ENCODE results near the gene HES6. TPM values are rescaled to one million over a fixed set of nuclear protein-coding genes. Genes with fewer than 3 reads are reported as not detected.
A peak's percentile ranks its signal among the peaks of the same experiment; 100 is the strongest.

HES6 gene
- total and polyA plus RNA-seq, 2 experiments from 2014 or later: 0.86 to 1.3 TPM

DNA sequence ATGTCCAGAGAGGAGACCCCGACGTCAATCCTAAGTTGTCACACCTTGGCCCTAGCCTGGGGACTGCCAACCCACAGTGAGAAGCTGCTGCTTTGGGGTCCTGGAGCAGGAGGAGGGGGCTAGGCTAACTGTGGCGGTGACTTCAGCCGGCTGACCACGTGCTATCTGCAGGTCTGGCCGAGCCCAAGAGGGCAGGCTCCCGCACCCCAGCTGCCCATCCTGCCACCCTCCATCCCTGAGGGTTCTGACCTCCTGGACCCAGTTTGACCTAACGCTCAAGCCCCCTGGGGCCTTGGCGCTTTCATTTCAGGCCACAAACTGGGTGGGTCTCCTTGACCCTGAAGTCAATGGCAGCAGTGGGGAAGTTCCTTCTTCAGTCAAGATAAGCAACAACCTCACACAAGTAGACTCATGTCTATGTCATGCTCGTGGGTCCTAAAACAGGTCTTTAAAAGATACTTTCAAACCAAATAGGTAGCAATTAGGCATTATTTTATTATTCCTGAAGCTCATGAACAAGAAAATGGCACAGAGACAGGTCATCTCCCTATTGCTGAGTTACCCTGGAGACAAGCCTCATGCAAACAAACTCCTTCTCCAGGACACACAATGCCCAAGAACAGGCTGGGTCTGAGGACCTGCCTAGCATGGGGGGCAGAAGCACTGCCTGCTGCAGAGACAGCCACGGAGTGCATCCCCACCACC, 2.3 kb downstream of the HES6 start:
- H3K9ac ChIP-seq: no peak overlapping the region
- H3F3A ChIP-seq (ENCODE audit: insufficient read depth): peaks cover 11% of the 10 kb centered on the region; the same call in 1 of the 2 replicates
- no peak overlapping the region for H3K27ac ChIP-seq
- H3K4me2 ChIP-seq (ENCODE audit: unreplicated experiment): no peak overlapping the region
- no peaks in the 10 kb centered on the region for H4K20me1 ChIP-seq (ENCODE audit: insufficient read depth)
- H3K9me2 ChIP-seq (ENCODE audit: insufficient read depth): no peaks in the 10 kb centered on the region
- H2AFZ ChIP-seq: no peak overlapping the region
- no peaks in the 10 kb centered on the region for H3K79me2 ChIP-seq (ENCODE audit: insufficient read depth)
- no peaks in the 10 kb centered on the region for H3K9me3 ChIP-seq (ENCODE audit: low read depth)
- no peaks in the 10 kb centered on the region for H3K4me1 ChIP-seq (ENCODE audit: insufficient read depth)
- peak; percentile 10 for DNase-seq
- H3K4me3 ChIP-seq: no peak overlapping the region
- no peaks in the 10 kb centered on the region for H3K36me3 ChIP-seq (ENCODE audit: low read depth)
- 63 to 71% methylated on average over 10 to 11 of the region's 11 CpGs for WGBS, 2 experiments (ENCODE audit: low coverage in 1 of 2, low lambda C conversion rate in 2 of 2, missing lambda C conversion rate in 2 of 2)
- TF ChIP-seq EZH2phosphoT487 (IDR thresholded peaks at IDR 0.05; ENCODE audit: insufficient read depth, low read depth) (no peak), EZH2 (IDR thresholded peaks at IDR 0.05; ENCODE audit: insufficient read depth, poor library complexity, severe bottlenecking) (no peak)
- H3K27me3 ChIP-seq (replicated peaks; ENCODE audit: insufficient read depth): peaks cover 33% of the 10 kb centered on the region
- in situ Hi-C loops (cut with MboI): no loop called here

DNA sequence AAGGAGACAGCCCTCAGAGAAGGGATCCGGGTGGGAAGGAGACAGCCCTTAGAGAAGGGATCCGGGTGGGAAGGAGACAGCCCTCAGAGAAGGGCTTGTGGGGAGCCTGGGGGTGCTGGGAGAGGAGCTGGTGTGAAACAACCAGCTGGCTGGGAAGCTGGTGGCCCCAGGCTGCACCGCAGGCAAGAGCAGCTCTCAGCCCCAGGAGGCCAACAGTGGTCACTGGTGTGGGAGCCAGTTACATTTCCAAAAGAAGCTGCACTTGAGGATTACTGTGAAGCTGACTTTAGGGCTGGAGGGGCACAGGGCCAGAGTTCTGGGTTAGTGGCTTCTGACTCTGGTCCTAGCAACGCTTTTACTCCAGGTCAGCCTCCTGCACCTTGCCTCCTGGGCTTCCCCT, 3.3 kb downstream of the HES6 start:
- Histone ChIP-seq H3K27ac (no peak overlapping the region), H3K4me3 (no peak overlapping the region), H3K9me2 (ENCODE audit: insufficient read depth) (no peaks in the 10 kb centered on the region), H3K36me3 (ENCODE audit: low read depth) (no peaks in the 10 kb centered on the region), H3K79me2 (ENCODE audit: insufficient read depth) (no peaks in the 10 kb centered on the region), H4K20me1 (ENCODE audit: insufficient read depth) (no peaks in the 10 kb centered on the region), H3K4me2 (ENCODE audit: unreplicated experiment) (no peak overlapping the region), H3K4me1 (ENCODE audit: insufficient read depth) (no peaks in the 10 kb centered on the region), H2AFZ (no peak overlapping the region), H3K27me3 (replicated peaks; ENCODE audit: insufficient read depth) (peaks cover 33% of the 10 kb centered on the region), H3K9me3 (ENCODE audit: low read depth) (no peaks in the 10 kb centered on the region), H3K9ac (no peak overlapping the region), H3F3A (ENCODE audit: insufficient read depth) (peaks cover 5% of the 10 kb centered on the region; the same call in 1 of the 2 replicates)
- in situ Hi-C loops (cut with MboI): no loop called here
- TF ChIP-seq EZH2phosphoT487 (IDR thresholded peaks at IDR 0.05; ENCODE audit: insufficient read depth, low read depth) (no peak), EZH2 (IDR thresholded peaks at IDR 0.05; ENCODE audit: insufficient read depth, poor library complexity, severe bottlenecking) (no peak)
- no peak for DNase-seq
- 64 to 80% methylated on average over 3 to 4 of the region's 4 CpGs for WGBS, 2 experiments (ENCODE audit: low coverage in 1 of 2, low lambda C conversion rate in 2 of 2, missing lambda C conversion rate in 2 of 2)

DNA sequence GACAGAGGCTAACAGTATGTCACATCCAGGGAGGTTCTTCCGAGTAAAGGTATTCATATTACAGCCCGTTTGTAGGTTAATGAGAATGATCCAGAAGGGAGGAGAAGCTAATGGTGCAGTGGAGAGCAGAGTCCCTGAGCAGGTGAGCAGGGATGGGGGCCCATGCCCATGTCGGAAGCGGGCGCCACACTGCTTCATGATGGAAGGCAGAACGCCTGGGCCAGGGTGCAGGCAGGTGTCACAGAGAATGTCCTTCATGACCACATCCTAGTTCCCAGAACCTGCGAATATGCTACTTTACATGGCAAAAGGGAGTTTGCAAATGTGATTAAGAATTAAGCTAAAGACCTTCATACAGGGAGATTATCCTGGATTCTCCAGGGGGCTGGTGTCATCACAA, 4.0 kb downstream of the HES6 start:
- Histone ChIP-seq H3K9ac (no peak overlapping the region), H4K20me1 (ENCODE audit: insufficient read depth) (no peaks in the 10 kb centered on the region), H3K9me3 (ENCODE audit: low read depth) (no peaks in the 10 kb centered on the region), H3K4me2 (ENCODE audit: unreplicated experiment) (no peak overlapping the region), H3K79me2 (ENCODE audit: insufficient read depth) (no peaks in the 10 kb centered on the region), H3K9me2 (ENCODE audit: insufficient read depth) (no peaks in the 10 kb centered on the region), H3K36me3 (ENCODE audit: low read depth) (no peaks in the 10 kb centered on the region), H3K27me3 (replicated peaks; ENCODE audit: insufficient read depth) (peaks cover 39% of the 10 kb centered on the region), H2AFZ (no peak overlapping the region), H3K27ac (no peak overlapping the region), H3K4me3 (no peak overlapping the region), H3F3A (ENCODE audit: insufficient read depth) (0 out of 2 replicates have a peak, but pooled peaks cover 4% of the 10 kb centered on the region), H3K4me1 (ENCODE audit: insufficient read depth) (no peaks in the 10 kb centered on the region)
- TF ChIP-seq EZH2phosphoT487 (IDR thresholded peaks at IDR 0.05; ENCODE audit: insufficient read depth, low read depth) (no peak), EZH2 (IDR thresholded peaks at IDR 0.05; ENCODE audit: insufficient read depth, poor library complexity, severe bottlenecking) (no peak)
- WGBS, 2 experiments (ENCODE audit: low coverage in 1 of 2, low lambda C conversion rate in 2 of 2, missing lambda C conversion rate in 2 of 2): 92 to 95% methylated on average over 7 of the region's 7 CpGs
- no peak for DNase-seq
- in situ Hi-C loops (cut with MboI): no loop called here

DNA sequence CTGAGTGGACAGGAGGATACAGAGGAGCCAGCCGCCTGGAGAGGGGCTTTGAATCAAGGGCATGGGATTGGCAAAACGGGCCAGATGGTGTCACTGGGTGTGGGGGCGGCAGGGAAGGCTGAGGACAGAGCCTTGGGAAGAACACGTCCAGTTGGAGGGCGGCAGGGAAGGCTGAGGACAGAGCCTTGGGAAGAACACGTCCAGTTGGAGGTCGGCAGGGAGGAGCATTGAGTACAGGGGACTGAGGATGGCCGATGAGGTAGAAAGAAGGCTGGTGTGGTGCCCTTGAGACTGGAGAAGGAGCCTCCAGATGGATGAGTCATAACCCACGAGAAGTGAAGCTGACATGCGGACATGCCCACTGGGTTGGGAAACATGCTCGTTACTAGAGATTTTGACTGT, 4.5 kb downstream of the HES6 start:
- H3K27me3 ChIP-seq (replicated peaks; ENCODE audit: insufficient read depth): peaks cover 42% of the 10 kb centered on the region
- 62 to 67% methylated on average over 11 of the region's 11 CpGs for WGBS, 2 experiments (ENCODE audit: low coverage in 1 of 2, low lambda C conversion rate in 2 of 2, missing lambda C conversion rate in 2 of 2)
- H3K27ac ChIP-seq: no peak overlapping the region
- H4K20me1 ChIP-seq (ENCODE audit: insufficient read depth): no peaks in the 10 kb centered on the region
- H3K4me3 ChIP-seq: no peak overlapping the region
- H3K36me3 ChIP-seq (ENCODE audit: low read depth): no peaks in the 10 kb centered on the region
- in situ Hi-C loops (cut with MboI): no loop called here
- H3K4me2 ChIP-seq (ENCODE audit: unreplicated experiment): no peak overlapping the region
- H3K9me3 ChIP-seq (ENCODE audit: low read depth): no peaks in the 10 kb centered on the region
- peak; percentile 46 for DNase-seq
- 0 out of 2 replicates have a peak, but pooled peaks cover 4% of the 10 kb centered on the region for H3F3A ChIP-seq (ENCODE audit: insufficient read depth)
- no peaks in the 10 kb centered on the region for H3K4me1 ChIP-seq (ENCODE audit: insufficient read depth)
- H3K79me2 ChIP-seq (ENCODE audit: insufficient read depth): no peaks in the 10 kb centered on the region
- TF ChIP-seq EZH2 (IDR thresholded peaks at IDR 0.05; ENCODE audit: insufficient read depth, poor library complexity, severe bottlenecking): no peak
- TF ChIP-seq EZH2phosphoT487 (IDR thresholded peaks at IDR 0.05; ENCODE audit: insufficient read depth, low read depth): no peak
- H3K9ac ChIP-seq: no peak overlapping the region
- no peaks in the 10 kb centered on the region for H3K9me2 ChIP-seq (ENCODE audit: insufficient read depth)
- H2AFZ ChIP-seq: no peak overlapping the region
